Keratinocyte (primary cell): ENCODE measurements around the gene PNPLA7. TPM values are rescaled to one million over a fixed set of nuclear protein-coding genes. Genes with fewer than 3 reads are reported as not detected.

Experiments
- DNase-seq: peaks from one replicate; pipeline ENCODE4 v3.0.0-alpha.2; 2011; ENCODE audit warnings: low read depth, missing footprints, low spot score
- FAIRE-seq: peaks from 2 replicates; lab custom pipeline; 2011; peaks lifted over from hg19 to GRCh38; lab: Jason Lieb, UNC
- H2AFZ ChIP-seq: 2 replicates; pipeline ENCODE4 v1.6.0; 2012; ENCODE audit warnings: low read length, control low read depth, inconsistent platforms; ENCODE audit not compliant: control insufficient read depth
- H3K27ac ChIP-seq: 2 replicates; pipeline ENCODE4 v1.5.1; 2011; ENCODE audit warnings: low read length; ENCODE audit not compliant: control insufficient read depth, insufficient read depth
- H3K27me3 ChIP-seq: 3 replicates; pipeline ENCODE4 v1.6.0; 2011; ENCODE audit warnings: low read length; ENCODE audit not compliant: control insufficient read depth, insufficient read depth; ENCODE audit errors: extremely low read depth
- H3K36me3 ChIP-seq, 2 experiments: 2 replicates in 1 of 2; 3 replicates in 1 of 2; pipeline ENCODE4 v1.5.1; 2011; ENCODE audit warnings: low read length in 2 of 2, mild to moderate bottlenecking in 1 of 2; ENCODE audit not compliant: control insufficient read depth in 2 of 2, insufficient read depth in 2 of 2; ENCODE audit errors: extremely low read depth in 1 of 2
- H3K4me1 ChIP-seq: 3 replicates; pipeline ENCODE4 v1.5.1; 2011; ENCODE audit warnings: low read length; ENCODE audit not compliant: control insufficient read depth, insufficient read depth; ENCODE audit errors: extremely low read depth
- H3K4me2 ChIP-seq: 3 replicates; pipeline ENCODE4 v1.6.0; 2011; ENCODE audit warnings: low read depth, low read length; ENCODE audit not compliant: control insufficient read depth, insufficient read depth; ENCODE audit errors: extremely low read depth
- H3K4me3 ChIP-seq, 3 experiments: fragments of 200-600 bp in 1 of 3; sonication (generic) in 1 of 3; 2 replicates in 2 of 3; 3 replicates in 1 of 3; pipeline ENCODE4 v1.5.1; 2011 to 2016; ENCODE audit warnings: low read length in 3 of 3, mild to moderate bottlenecking in 3 of 3, control low read depth in 2 of 3, inconsistent platforms in 1 of 3, low read depth in 1 of 3, mixed read lengths in 1 of 3, mixed run types in 1 of 3, moderate library complexity in 1 of 3; ENCODE audit not compliant: control insufficient read depth in 2 of 3, insufficient read depth in 2 of 3; ENCODE audit errors: extremely low read depth in 1 of 3
- H3K79me2 ChIP-seq: 2 replicates; pipeline ENCODE4 v1.6.0; 2012; ENCODE audit warnings: low read length; ENCODE audit not compliant: control insufficient read depth, insufficient read depth
- H3K9ac ChIP-seq: 3 replicates; pipeline ENCODE4 v1.6.0; 2011; ENCODE audit warnings: low read length; ENCODE audit not compliant: control insufficient read depth, insufficient read depth; ENCODE audit errors: extremely low read depth
- H3K9me1 ChIP-seq: 3 replicates; pipeline ENCODE4 v1.6.0; 2011; ENCODE audit warnings: low read length; ENCODE audit not compliant: control insufficient read depth, insufficient read depth; ENCODE audit errors: extremely low read depth
- H3K9me3 ChIP-seq: 2 replicates; pipeline ENCODE4 v1.5.1; 2012; ENCODE audit warnings: low read depth, low read length; ENCODE audit not compliant: control insufficient read depth
- H4K20me1 ChIP-seq: 3 replicates; pipeline ENCODE4 v1.6.0; 2011; ENCODE audit warnings: low read length; ENCODE audit not compliant: control insufficient read depth, insufficient read depth; ENCODE audit errors: extremely low read depth
- CTCF ChIP-seq, 3 experiments: IDR thresholded peaks in 1 of 3; conservative IDR thresholded peaks in 1 of 3; optimal IDR thresholded peaks in 1 of 3; 2 replicates in 2 of 3; 3 replicates in 1 of 3; pipeline versions ENCODE3 to v1.5.1; 2011; ENCODE audit warnings: low read length in 3 of 3, mild to moderate bottlenecking in 3 of 3, moderate library complexity in 2 of 3, control low read depth in 1 of 3, inconsistent platforms in 1 of 3; ENCODE audit not compliant: insufficient read depth in 2 of 3; ENCODE audit errors: extremely low read depth in 1 of 3
- EZH2 ChIP-seq: IDR thresholded peaks from one replicate; pipeline ENCODE4 v1.6.1; 2012; ENCODE audit warnings: inconsistent platforms, mild to moderate bottlenecking, low read length, moderate library complexity
- dilution Hi-C: fragments of 300-500 bp; cut with MboI; formaldehyde crosslinking; loops from one replicate; pipeline ENCODE4 v1.7.0; 2020; ENCODE audit warnings: low sequenced_read_pairs; ENCODE audit not compliant: extremely low pct_ligation_motif_present
- polyA plus RNA-seq, 5 experiments: library from polyadenylated mRNA; depleted of rRNA in 3 of 5; stranded (reverse) in 3 of 5; stranded (forward) in 1 of 5; unstranded in 1 of 5; fragments of >200 nt; gene quantifications; 1 replicate in 1 of 5; 2 replicates in 3 of 5; 3 replicates in 1 of 5; pipeline versions ENCODE4 v1.2.1 to v1.2.3, GENCODE V29; 2011 to 2012; ENCODE audit warnings: missing spikeins in 2 of 5, low read depth in 1 of 5, low replicate concordance in 1 of 5

The PNPLA7 gene
- polyA plus RNA-seq, 1 donor (not counting 4 experiments of a cell fraction or from before 2014, with no cell fraction given) = 0.34 TPM

GRCh38 chr9:137547687-137548543, 2.3 kb downstream of the PNPLA7 start:
- Histone ChIP-seq H3K27me3 (no peaks in the 10 kb centered on the region), H3K79me2 (peaks cover 9% of the 10 kb centered on the region), H3K4me1 (peaks cover 6% of the 10 kb centered on the region), H3K9me1 (no peaks in the 10 kb centered on the region), H3K9me3 (no peaks in the 10 kb centered on the region), H4K20me1 (no peaks in the 10 kb centered on the region), H3K4me3 (no peak overlapping the region), H3K36me3 (peaks cover 0 to 3% of the 10 kb centered on the region in 2 experiments), H3K9ac (no peak overlapping the region), H3K4me2 (no peak overlapping the region), H2AFZ (peak overlapping the region; percentile 42), H3K27ac (no peak overlapping the region)
- dilution Hi-C loops = no loop called here
- no peak for TF ChIP-seq CTCF (optimal IDR thresholded peaks at IDR 0.05 in 1 of 3, IDR thresholded peaks at IDR 0.05 in 1 of 3, conservative IDR thresholded peaks at IDR 0.05 in 1 of 3; ENCODE audit: extremely low read depth in 1 of 3, insufficient read depth in 2 of 3, low read length in 3 of 3)
- no peak for TF ChIP-seq EZH2
- DNase-seq (no peak), FAIRE-seq (no peak)

GRCh38 chr9:137545123-137545522, 5.1 kb downstream of the PNPLA7 start:
- no peak for FAIRE-seq

More at GRCh38 chr9:137545123-137545522, 5.1 kb downstream of the PNPLA7 start:
- Histone ChIP-seq H3K4me1 (no peaks in the 10 kb centered on the region), H3K27ac (no peak overlapping the region), H3K4me3 (no peak overlapping the region), H2AFZ (no peak overlapping the region), H3K9ac (no peak overlapping the region), H3K36me3 (no peaks in the 10 kb centered on the region), H3K9me3 (no peaks in the 10 kb centered on the region), H3K79me2 (no peaks in the 10 kb centered on the region), H3K4me2 (no peak overlapping the region), H3K9me1 (no peaks in the 10 kb centered on the region), H4K20me1 (no peaks in the 10 kb centered on the region), H3K27me3 (no peaks in the 10 kb centered on the region)
- TF ChIP-seq EZH2 (no peak), CTCF (optimal IDR thresholded peaks at IDR 0.05 in 1 of 3, IDR thresholded peaks at IDR 0.05 in 1 of 3, conservative IDR thresholded peaks at IDR 0.05 in 1 of 3; ENCODE audit: extremely low read depth in 1 of 3, insufficient read depth in 2 of 3, low read length in 3 of 3) (no peak)
- DNase-seq = no peak
- dilution Hi-C loops = no loop called here
